Neural cell (in vitro differentiated cells): ENCODE data around the gene SLC10A7. TPM values are rescaled to one million over a fixed set of nuclear protein-coding genes. Genes with fewer than 3 reads are reported as not detected.

Experiments used
- H2AFZ ChIP-seq: fragments of 200-600, 300-800 bp; sonication (generic), shearing (Covaris generic); 2 replicates; pipeline ENCODE4 v1.6.0; 2014; ENCODE audit warnings: low read depth, mild to moderate bottlenecking, antibody characterized with exemption, low read length, moderate library complexity
- H3F3A ChIP-seq: fragments of 200-600 bp; shearing (Covaris generic); 2 replicates; pipeline ENCODE4 v1.6.1; 2016; ENCODE audit warnings: mild to moderate bottlenecking, moderate library complexity, mixed read lengths, antibody characterized with exemption, low read length; ENCODE audit not compliant: insufficient read depth, poor library complexity, severe bottlenecking
- H3K27ac ChIP-seq: fragments of 200-600, 300-800 bp; sonication (generic), shearing (Covaris generic); 2 replicates; pipeline ENCODE4 v1.5.1; 2014; ENCODE audit warnings: mild to moderate bottlenecking, low read length, moderate library complexity
- H3K27me3 ChIP-seq: fragments of 300-800, 200-600 bp; sonication (generic), shearing (Covaris generic); 2 replicates; pipeline ENCODE4 v1.6.0; 2014; ENCODE audit warnings: mild to moderate bottlenecking, low read depth, low read length, moderate library complexity; ENCODE audit not compliant: insufficient read depth
- H3K36me3 ChIP-seq: fragments of 300-800, 200-600 bp; sonication (generic), shearing (Covaris generic); 2 replicates; pipeline ENCODE4 v1.5.1; 2014; ENCODE audit warnings: mild to moderate bottlenecking, antibody characterized with exemption, low read length, moderate library complexity; ENCODE audit not compliant: insufficient read depth
- H3K4me2 ChIP-seq: fragments of 300-800, 200-600 bp; sonication (generic), shearing (Covaris generic); 2 replicates; pipeline ENCODE4 v1.6.0; 2014; ENCODE audit warnings: mild to moderate bottlenecking, low read length
- H3K4me3 ChIP-seq: fragments of 300-800, 200-600 bp; sonication (generic), shearing (Covaris generic); 2 replicates; pipeline ENCODE4 v1.5.1; 2014; ENCODE audit warnings: mild to moderate bottlenecking, low read length, moderate library complexity
- H3K79me2 ChIP-seq: fragments of 200-600 bp; shearing (Covaris generic); replicated peaks from 2 replicates; pipeline ENCODE4 v1.6.0; 2014; ENCODE audit warnings: mild to moderate bottlenecking, low read length, moderate library complexity; ENCODE audit not compliant: insufficient read depth
- H3K9ac ChIP-seq: fragments of 300-800, 200-600 bp; sonication (generic), shearing (Covaris generic); 2 replicates; pipeline ENCODE4 v1.6.1; 2016; ENCODE audit warnings: mild to moderate bottlenecking, low read length, mixed read lengths
- H3K9me2 ChIP-seq: fragments of 200-600 bp; shearing (Covaris generic); 2 replicates; pipeline ENCODE4 v1.6.1; 2016; ENCODE audit warnings: mild to moderate bottlenecking, low read length, mixed read lengths; ENCODE audit not compliant: insufficient read depth
- H3K9me3 ChIP-seq: fragments of 200-600, 300-800 bp; sonication (generic), shearing (Covaris generic); 2 replicates; pipeline ENCODE4 v1.6.1; 2016; ENCODE audit warnings: mild to moderate bottlenecking, mixed run types, low read length, moderate library complexity, mixed read lengths
- H4K20me1 ChIP-seq: fragments of 200-600 bp; shearing (Covaris generic); 2 replicates; pipeline ENCODE4 v1.6.1; 2016; ENCODE audit warnings: mild to moderate bottlenecking, mixed run types; ENCODE audit not compliant: insufficient read depth
- CTCF ChIP-seq: fragments of 450-650 bp; IDR thresholded peaks from 2 replicates; pipeline ENCODE4 v1.5.1; 2014; ENCODE audit warnings: antibody characterized with exemption, mild to moderate bottlenecking, moderate library complexity; ENCODE audit not compliant: poor library complexity, severe bottlenecking
- EP300 ChIP-seq: fragments of 450-650 bp; conservative IDR thresholded peaks from 2 replicates; pipeline ENCODE4 v1.6.1; 2014; ENCODE audit warnings: antibody characterized with exemption, mild to moderate bottlenecking, moderate library complexity; ENCODE audit not compliant: poor library complexity, severe bottlenecking
- EZH2 ChIP-seq: fragments of 200-600, 300-800 bp; shearing (Covaris generic), sonication (generic); IDR thresholded peaks from 2 replicates; pipeline ENCODE4 v1.6.1; 2014; ENCODE audit warnings: antibody characterized with exemption, low read length, borderline replicate concordance, mild to moderate bottlenecking; ENCODE audit not compliant: insufficient read depth, poor library complexity, severe bottlenecking
- MXI1 ChIP-seq: fragments of 450-650 bp; conservative IDR thresholded peaks from 2 replicates; pipeline ENCODE4 v1.6.1; 2014; ENCODE audit warnings: antibody characterized with exemption, mild to moderate bottlenecking; ENCODE audit not compliant: poor library complexity, severe bottlenecking
- POLR2AphosphoS5 ChIP-seq: IDR thresholded peaks from 2 replicates; pipeline ENCODE4 v1.6.1; 2012
- RAD21 ChIP-seq: fragments of 450-650 bp; conservative IDR thresholded peaks from 2 replicates; pipeline ENCODE4 v1.6.1; 2014; ENCODE audit warnings: antibody characterized with exemption, mild to moderate bottlenecking, moderate library complexity
- REST ChIP-seq: IDR thresholded peaks from 2 replicates; pipeline ENCODE4 v1.6.1; 2012; ENCODE audit warnings: borderline replicate concordance
- SMC3 ChIP-seq: fragments of 450-650 bp; conservative IDR thresholded peaks from 2 replicates; pipeline ENCODE4 v1.6.1; 2014; ENCODE audit warnings: antibody characterized with exemption, mild to moderate bottlenecking, moderate library complexity; ENCODE audit not compliant: poor library complexity
- TAF1 ChIP-seq: IDR thresholded peaks from 2 replicates; pipeline ENCODE4 v1.6.1; 2012; ENCODE audit warnings: low read depth
- polyA plus RNA-seq: library from polyadenylated mRNA; depleted of rRNA; stranded (reverse); fragments of >200 nt; gene quantifications from 2 replicates; pipeline ENCODE4 v1.2.3, GENCODE V29; 2014

Gene SLC10A7
- polyA plus RNA-seq, 1 donor from 2014 or later: 5.5 TPM

- Histone ChIP-seq H3K9me3 (no peaks in the 10 kb centered on the region), H3K27me3 (no peaks in the 10 kb centered on the region), H3K27ac (no peak overlapping the region), H3K4me2 (no peak overlapping the region), H3K4me3 (no peak overlapping the region), H3K36me3 (no peaks in the 10 kb centered on the region), H3K9me2 (no peaks in the 10 kb centered on the region), H3K79me2 (no peaks in the 10 kb centered on the region), H2AFZ (no peak overlapping the region), H3F3A (no peaks in the 10 kb centered on the region), H3K9ac (no peak overlapping the region), H4K20me1 (no peaks in the 10 kb centered on the region)
- no peak for TF ChIP-seq CTCF
- TF ChIP-seq SMC3: no peak
- no peak for TF ChIP-seq REST
- no peak for TF ChIP-seq EZH2
- no peak for TF ChIP-seq EP300
- no peak for TF ChIP-seq RAD21
- TF ChIP-seq TAF1: no peak
- TF ChIP-seq MXI1: no peak
- TF ChIP-seq POLR2AphosphoS5: no peak
Observed at GRCh38 chr4:146269228-146269653, 252.5 kb downstream of the SLC10A7 start.

GRCh38 chr4:146267826-146268225 lies 253.9 kb downstream of the SLC10A7 start:
- Histone ChIP-seq H3K9ac (no peak overlapping the region), H3F3A (no peaks in the 10 kb centered on the region), H3K79me2 (no peaks in the 10 kb centered on the region), H3K27ac (no peak overlapping the region), H3K4me3 (no peak overlapping the region), H4K20me1 (no peaks in the 10 kb centered on the region), H3K27me3 (no peaks in the 10 kb centered on the region), H2AFZ (no peak overlapping the region), H3K4me2 (no peak overlapping the region), H3K9me2 (no peaks in the 10 kb centered on the region), H3K36me3 (no peaks in the 10 kb centered on the region), H3K9me3 (no peaks in the 10 kb centered on the region)
- TF ChIP-seq EP300: no peak
- TF ChIP-seq REST: no peak
- TF ChIP-seq MXI1: no peak
- no peak for TF ChIP-seq RAD21
- TF ChIP-seq SMC3: no peak
- no peak for TF ChIP-seq EZH2
- TF ChIP-seq TAF1: no peak
- TF ChIP-seq CTCF: no peak
- no peak for TF ChIP-seq POLR2AphosphoS5
